ENCODE results near the gene ZNF750. TPM values are rescaled to one million over a fixed set of nuclear protein-coding genes. Genes with fewer than 3 reads are reported as not detected.
A peak's percentile ranks its signal among the peaks of the same experiment; 100 is the strongest.

The ZNF750 gene
- total and polyA plus RNA-seq, 10 of the 15 experiments (the other 5 are each of a cell fraction or from before 2014, with no cell fraction given): 0.06 TPM; not detected in 9

- TF ChIP-seq NR2C1 (IDR thresholded peaks at IDR 0.05) (no peak), SPI1 (IDR thresholded peaks at IDR 0.05; ENCODE audit: borderline replicate concordance, insufficient read depth, low read depth, low read length) (0 out of 2 replicates have a peak, but pooled peaks have one; percentile 28), HDAC6 (IDR thresholded peaks at IDR 0.05; ENCODE audit: unreplicated experiment) (no peak), SREBF2 (IDR thresholded peaks at IDR 0.05; ENCODE audit: low read length) (no peak), CREM (IDR thresholded peaks at IDR 0.05; ENCODE audit: low read depth) (0 out of 2 replicates have a peak, but pooled peaks have one; percentile 45), SMARCA5 (IDR thresholded peaks at IDR 0.05) (peak; percentile 49; the same call in 1 of the 2 replicates), ETV6 (conservative IDR thresholded peaks at IDR 0.05 in 1 of 2, IDR thresholded peaks at IDR 0.05 in 1 of 2; ENCODE audit: borderline replicate concordance in 1 of 2, low read depth in 1 of 2) (peak in 1 of 2 experiments; percentile 84; a peak in 2 of 4 replicates), ZNF622 (IDR thresholded peaks at IDR 0.05) (no peak), MEF2A (IDR thresholded peaks at IDR 0.05; ENCODE audit: insufficient read depth, low read depth, low read length) (peak; percentile 24; the same call in 1 of the 2 replicates), NFYA (IDR thresholded peaks at IDR 0.05; ENCODE audit: borderline replicate concordance, low read depth, low read length) (no peak)
- TF ChIP-seq, protein P1, sequence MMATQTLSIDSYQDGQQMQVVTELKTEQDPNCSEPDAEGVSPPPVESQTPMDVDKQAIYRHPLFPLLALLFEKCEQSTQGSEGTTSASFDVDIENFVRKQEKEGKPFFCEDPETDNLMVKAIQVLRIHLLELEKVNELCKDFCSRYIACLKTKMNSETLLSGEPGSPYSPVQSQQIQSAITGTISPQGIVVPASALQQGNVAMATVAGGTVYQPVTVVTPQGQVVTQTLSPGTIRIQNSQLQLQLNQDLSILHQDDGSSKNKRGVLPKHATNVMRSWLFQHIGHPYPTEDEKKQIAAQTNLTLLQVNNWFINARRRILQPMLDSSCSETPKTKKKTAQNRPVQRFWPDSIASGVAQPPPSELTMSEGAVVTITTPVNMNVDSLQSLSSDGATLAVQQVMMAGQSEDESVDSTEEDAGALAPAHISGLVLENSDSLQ (IDR thresholded peaks at IDR 0.05): peak; percentile 81
- TF ChIP-seq, protein P2, sequence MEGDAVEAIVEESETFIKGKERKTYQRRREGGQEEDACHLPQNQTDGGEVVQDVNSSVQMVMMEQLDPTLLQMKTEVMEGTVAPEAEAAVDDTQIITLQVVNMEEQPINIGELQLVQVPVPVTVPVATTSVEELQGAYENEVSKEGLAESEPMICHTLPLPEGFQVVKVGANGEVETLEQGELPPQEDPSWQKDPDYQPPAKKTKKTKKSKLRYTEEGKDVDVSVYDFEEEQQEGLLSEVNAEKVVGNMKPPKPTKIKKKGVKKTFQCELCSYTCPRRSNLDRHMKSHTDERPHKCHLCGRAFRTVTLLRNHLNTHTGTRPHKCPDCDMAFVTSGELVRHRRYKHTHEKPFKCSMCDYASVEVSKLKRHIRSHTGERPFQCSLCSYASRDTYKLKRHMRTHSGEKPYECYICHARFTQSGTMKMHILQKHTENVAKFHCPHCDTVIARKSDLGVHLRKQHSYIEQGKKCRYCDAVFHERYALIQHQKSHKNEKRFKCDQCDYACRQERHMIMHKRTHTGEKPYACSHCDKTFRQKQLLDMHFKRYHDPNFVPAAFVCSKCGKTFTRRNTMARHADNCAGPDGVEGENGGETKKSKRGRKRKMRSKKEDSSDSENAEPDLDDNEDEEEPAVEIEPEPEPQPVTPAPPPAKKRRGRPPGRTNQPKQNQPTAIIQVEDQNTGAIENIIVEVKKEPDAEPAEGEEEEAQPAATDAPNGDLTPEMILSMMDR (IDR thresholded peaks at IDR 0.05 in 2 of 3, conservative IDR thresholded peaks at IDR 0.05 in 1 of 3; ENCODE audit: control insufficient read depth in 2 of 3, extremely low read depth in 1 of 3, insufficient read depth in 1 of 3, low read depth in 3 of 3, low read length in 3 of 3): peak; percentile 20 to 65 (median 49)
Observed at GRCh38 chr17:82871056-82871775, 31.4 kb upstream of the ZNF750 start (continued).
